NCI-H69 (cell line): ENCODE measurements around the gene ADGRF4.

Experiments
- DNase-seq: peaks from one replicate; lab custom pipeline; 2025; lab: John Stamatoyannopoulos, UW

The ADGRF4 gene

GRCh38 chr6:47681201-47681990, 17.0 kb upstream of the ADGRF4 start:
- no peak for DNase-seq

GRCh38 chr6:47686411-47686810, 12.0 kb upstream of the ADGRF4 start:
- peak; percentile 39 for DNase-seq

GRCh38 chr6:47687432-47687831, 10.9 kb upstream of the ADGRF4 start:
- DNase-seq: no peak

GRCh38 chr6:47690214-47690613, 8.2 kb upstream of the ADGRF4 start:
- peak; percentile 17 for DNase-seq

- no peak for DNase-seq
These were observed 7.6 kb upstream of the ADGRF4 start for GRCh38 chr6:47690791-47691190.

- no peak for DNase-seq
These were observed 455 bp upstream of the ADGRF4 start for GRCh38 chr6:47697925-47698324.

GRCh38 chr6:47700053-47700452, 1.7 kb downstream of the ADGRF4 start:
- peak; percentile 75 for DNase-seq

- DNase-seq: peak; percentile 56
These were observed 2.2 kb downstream of the ADGRF4 start for GRCh38 chr6:47700596-47700995.

- DNase-seq: peak; percentile 70
These were observed 3.0 kb downstream of the ADGRF4 start for GRCh38 chr6:47701363-47701762.

GRCh38 chr6:47709160-47709559, 10.8 kb downstream of the ADGRF4 start:
- no peak for DNase-seq

GRCh38 chr6:47710295-47710694, 11.9 kb downstream of the ADGRF4 start:
- peak; percentile 11 for DNase-seq

GRCh38 chr6:47713200-47713599, 14.8 kb downstream of the ADGRF4 start:
- DNase-seq: no peak

GRCh38 chr6:47714802-47715201, 16.4 kb downstream of the ADGRF4 start:
- no peak for DNase-seq

- DNase-seq: no peak
These were observed 17.4 kb downstream of the ADGRF4 start for GRCh38 chr6:47715782-47716181.

GRCh38 chr6:47716207-47716606, 17.8 kb downstream of the ADGRF4 start:
- DNase-seq: no peak

GRCh38 chr6:47718571-47718970, 20.2 kb downstream of the ADGRF4 start:
- DNase-seq: peak; percentile 83

GRCh38 chr6:47721189-47721588, 22.8 kb downstream of the ADGRF4 start:
- no peak for DNase-seq

- DNase-seq: no peak
These were observed 23.8 kb downstream of the ADGRF4 start for GRCh38 chr6:47722194-47722593.

GRCh38 chr6:47724300-47724699, 25.9 kb downstream of the ADGRF4 start:
- no peak for DNase-seq

GRCh38 chr6:47727391-47727790, 29.0 kb downstream of the ADGRF4 start:
- DNase-seq: peak; percentile 65

- DNase-seq: peak; percentile 7
These were observed 30.6 kb downstream of the ADGRF4 start for GRCh38 chr6:47729019-47729418.

GRCh38 chr6:47729457-47729856, 31.1 kb downstream of the ADGRF4 start:
- DNase-seq: no peak

GRCh38 chr6:47733879-47734558, 35.6 kb downstream of the ADGRF4 start:
- peak; percentile 66 for DNase-seq
